Activated T-helper 9 cell treated with anti-CD3 and anti-CD28 coated beads, Interleukin-2, amount 50 U/mL, for 16 hours (primary cell): ENCODE data around the gene WDFY2.

Experiments used
- DNase-seq: peaks from one replicate; pipeline ENCODE4 v3.0.0-alpha.2; 2020; ENCODE audit warnings: low read depth

Gene WDFY2

DNA sequence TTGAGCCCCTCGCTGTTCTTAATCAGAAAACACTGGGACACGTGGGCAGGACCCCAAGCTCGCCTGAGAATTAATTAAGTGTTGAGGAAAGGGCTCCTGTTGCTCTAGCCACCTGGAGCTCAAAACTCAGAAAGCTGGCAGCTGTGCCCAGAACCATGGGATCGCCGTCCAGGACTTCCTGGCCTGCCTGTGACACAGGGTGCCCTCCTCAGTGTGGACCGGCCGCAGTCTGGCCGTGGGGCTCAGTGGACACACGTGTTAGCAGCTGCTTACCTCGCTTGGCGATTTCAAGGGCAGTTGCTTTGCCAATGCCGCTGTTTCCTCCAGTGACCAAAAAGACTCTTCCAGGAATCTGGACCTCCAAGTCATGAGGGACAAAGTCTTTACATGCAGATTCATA lies 215.0 kb downstream of the WDFY2 start:
- no peak for DNase-seq

GRCh38 chr13:51800486-51800885 lies 216.2 kb downstream of the WDFY2 start:
- no peak for DNase-seq

GRCh38 chr13:51801631-51802099 lies 217.4 kb downstream of the WDFY2 start:
- DNase-seq: no peak

DNA sequence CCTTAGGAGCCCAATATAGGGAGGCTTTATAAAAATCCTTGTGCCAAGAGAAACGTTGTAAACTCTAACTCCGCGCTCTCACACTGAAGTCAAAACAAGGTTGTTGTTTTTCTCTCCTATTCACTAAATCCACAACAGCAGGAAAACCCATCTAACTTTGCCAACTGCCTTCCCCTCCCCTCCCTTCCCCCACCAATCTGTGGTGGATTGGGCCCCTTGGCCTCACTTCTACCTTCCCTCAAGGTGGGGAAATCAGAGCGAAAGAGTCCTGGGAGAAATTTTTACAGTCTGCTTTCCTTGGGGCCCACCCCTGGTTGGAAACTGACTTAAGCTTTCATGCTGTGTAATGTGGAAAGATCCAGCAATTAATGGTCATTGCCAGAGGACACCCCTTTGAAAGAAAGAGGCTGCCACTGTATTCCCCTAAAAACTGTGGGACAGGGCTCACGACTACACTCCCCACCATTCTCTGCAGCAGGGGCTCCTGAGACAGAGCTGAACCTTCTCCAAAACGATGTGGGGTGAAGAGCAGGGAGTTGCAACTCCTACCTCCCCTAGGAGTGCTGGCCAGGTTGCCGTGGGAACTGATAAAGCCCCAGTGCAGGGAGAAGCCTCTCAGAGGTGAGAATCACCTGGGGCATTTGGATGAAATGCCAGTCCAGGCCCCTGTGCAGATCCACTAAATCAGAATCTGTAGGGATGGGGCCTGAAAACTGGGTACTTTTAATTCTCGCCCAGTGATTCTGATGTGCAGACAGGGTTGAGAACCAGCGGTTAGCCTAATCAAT lies 218.6 kb downstream of the WDFY2 start:
- DNase-seq: no peak

- DNase-seq: peak; percentile 77
These were observed 219.4 kb downstream of the WDFY2 start, which contains the start of gene DHRS12 for GRCh38 chr13:51803422-51804294. TSS of gene DHRS12 (minus strand) at chr13:51804163. CDS start at chr13:51799659, 4,504 bp downstream.

DNA sequence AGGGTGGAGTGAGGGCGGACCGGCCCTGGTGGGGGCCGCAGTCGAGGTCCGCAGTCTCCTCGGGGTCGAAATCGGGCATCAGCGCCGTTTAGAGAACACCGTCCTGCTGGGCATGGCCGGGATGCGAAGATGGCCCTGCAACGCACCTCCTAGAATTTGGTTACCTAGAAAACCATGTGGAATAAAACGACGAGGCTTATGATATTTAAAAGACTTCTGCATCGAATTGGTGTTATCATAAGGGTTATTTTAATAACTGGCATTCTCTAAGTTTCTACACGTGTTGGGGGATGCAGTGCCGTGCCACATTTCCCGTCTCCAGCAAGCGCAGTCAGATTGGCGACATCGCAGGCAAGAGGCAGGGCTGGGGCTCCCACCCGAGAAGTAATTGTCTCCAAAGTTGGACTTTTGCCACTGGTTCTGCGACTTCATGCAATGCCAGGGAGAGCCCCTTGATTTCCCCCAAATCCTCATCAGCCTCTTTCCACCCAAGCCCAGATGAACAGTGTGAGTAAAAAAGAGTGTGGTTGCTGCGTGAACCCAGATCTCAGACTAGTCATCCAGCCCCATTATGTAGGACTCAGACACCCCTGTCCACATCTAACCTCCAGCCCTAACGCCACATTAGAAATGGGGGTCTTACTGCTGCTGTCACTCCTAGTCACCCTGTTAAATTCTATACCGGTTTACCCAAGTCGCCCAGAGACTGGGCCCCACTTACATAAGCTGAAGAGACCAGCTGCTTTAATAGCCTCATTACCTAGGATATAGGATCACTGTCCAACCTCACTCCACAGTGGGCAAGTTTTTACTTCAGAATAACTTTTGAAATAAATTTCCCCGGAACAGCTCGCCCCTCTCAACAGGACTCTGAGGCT lies 220.3 kb downstream of the WDFY2 start:
- DNase-seq: peak; percentile 35

DNA sequence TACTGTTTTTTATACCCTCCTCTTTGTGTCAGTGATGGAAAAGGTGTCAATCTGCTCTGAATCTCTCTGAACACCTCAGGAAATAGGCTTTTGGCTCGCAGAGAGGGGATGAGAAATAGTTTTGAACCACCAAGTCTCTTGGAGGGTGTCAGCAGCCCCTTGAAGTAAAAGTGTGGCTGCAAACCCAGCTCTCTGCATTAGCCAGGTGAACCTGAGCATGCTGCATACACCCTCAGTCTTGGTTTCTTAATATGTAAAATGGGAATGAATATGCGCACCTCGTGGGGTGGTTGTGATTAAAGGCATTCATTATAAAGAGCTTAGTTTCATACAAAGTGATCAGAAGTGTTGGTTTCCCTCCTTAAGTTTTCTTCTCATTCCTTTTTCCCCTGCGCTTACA lies 221.1 kb downstream of the WDFY2 start:
- no peak for DNase-seq

- DNase-seq: no peak
These were observed 221.7 kb downstream of the WDFY2 start for GRCh38 chr13:51805925-51806324.

- no peak for DNase-seq
These were observed 222.3 kb downstream of the WDFY2 start for GRCh38 chr13:51806566-51806965.

DNA sequence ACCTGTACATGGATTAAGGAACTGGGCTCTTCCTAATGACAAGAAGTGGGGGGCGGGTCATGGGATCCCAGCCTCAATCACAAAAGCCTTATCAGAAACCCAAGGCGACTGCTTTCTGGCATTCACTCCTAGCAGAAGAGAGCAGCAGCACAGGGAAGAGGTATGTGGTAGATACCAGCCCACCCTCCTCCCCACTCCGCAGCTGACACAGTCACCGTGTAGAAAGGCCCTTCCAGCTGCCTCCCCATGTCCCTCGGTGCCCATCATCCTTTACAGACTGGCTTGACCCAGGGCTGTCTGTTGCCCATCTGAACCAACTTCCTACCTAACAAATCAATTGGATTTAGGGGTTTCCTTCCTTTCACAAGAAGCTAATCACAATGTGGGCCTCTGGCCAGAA lies 222.8 kb downstream of the WDFY2 start:
- DNase-seq: no peak

DNA sequence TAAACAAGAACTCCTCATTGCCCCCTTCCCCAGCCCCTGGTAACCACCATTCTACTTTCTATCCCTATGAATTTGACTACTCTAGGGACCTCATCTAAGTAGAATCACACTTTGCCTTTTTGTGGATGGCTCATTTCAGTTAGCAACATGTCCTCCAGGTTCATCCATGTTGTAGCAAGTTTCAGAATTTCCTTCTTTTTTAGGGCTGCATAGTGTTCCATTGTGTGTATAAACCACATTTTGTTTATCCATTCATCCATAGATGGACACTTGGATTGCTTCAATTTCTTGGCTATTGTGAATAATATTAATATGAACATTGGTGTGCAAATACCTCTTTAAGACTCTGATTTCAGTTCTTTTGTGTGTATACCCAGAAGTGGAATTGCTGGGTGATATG lies 224.5 kb downstream of the WDFY2 start:
- DNase-seq: no peak

DNA sequence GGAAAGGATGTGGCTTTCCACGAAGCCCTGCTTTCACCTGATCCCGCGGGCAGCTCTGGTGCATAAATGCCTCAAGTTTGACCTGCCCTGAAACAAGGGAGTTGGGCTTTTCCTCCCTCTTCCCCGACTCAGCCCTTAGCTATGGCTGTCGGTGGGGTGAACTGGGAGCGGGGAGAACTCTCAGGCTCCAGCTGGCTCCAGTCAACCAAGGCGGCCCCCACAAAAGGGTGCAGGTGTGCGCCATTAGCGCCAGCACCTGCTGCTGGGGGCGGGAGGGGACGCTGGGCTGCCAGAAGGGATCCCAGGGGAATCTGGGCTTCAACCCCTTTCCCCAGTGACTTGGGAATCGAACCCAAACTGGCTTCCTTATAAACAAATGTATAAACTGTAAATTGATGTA lies 226.8 kb downstream of the WDFY2 start:
- no peak for DNase-seq

GRCh38 chr13:51811920-51812451 lies 227.7 kb downstream of the WDFY2 start:
- no peak for DNase-seq

DNA sequence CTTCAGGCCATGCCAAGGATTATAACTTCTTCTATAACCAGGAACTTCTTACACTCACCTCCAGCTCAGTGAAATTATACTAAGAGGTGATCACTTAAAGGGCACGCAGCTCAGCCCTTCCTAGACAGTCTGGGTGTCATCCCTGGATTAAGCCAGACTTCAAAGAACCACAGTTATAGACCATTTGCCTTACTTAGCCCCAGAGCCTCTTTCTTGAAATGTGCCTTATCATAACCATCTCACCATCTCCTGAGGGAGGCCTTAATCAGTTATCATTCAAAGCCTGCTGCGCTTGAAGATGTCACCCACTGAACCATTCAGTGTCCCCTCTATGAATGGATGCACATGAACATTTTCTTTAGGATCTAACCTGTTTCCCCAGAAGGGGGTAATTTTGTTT lies 229.8 kb downstream of the WDFY2 start:
- DNase-seq: no peak

- DNase-seq: peak; percentile 54
These were observed 230.8 kb downstream of the WDFY2 start for GRCh38 chr13:51814825-51815650.

DNA sequence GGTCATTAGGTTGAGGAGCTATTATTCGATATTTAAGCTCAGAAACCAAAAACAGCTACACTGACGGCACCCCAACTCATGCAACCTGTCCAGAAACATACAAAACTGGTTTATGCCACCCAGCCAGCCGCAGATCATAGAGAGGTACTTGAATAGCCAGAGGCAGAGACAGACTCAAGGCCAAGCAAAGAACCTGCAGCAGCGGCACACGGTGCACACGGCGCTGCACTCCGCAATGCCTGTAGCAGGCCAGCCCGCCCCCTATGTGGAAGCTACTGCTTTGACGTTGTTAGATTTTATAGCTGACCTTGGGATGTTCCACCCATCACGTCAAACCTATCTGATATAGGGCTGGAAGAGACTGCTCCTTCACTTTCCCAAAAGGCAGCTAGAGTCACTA lies 231.6 kb downstream of the WDFY2 start:
- no peak for DNase-seq

- DNase-seq: no peak
These were observed 232.5 kb downstream of the WDFY2 start for GRCh38 chr13:51816604-51817249.
